Glomerular visceral epithelial cell (primary cell): ENCODE results near the gene PCSK1N.
"Not testable (repeated sequence)": the region's sequence is repeated elsewhere in the genome, so short reads cannot be mapped to it uniquely, and the experiment has no call there.

Experiments used
- DNase-seq: peaks from one replicate; pipeline ENCODE4 v3.0.0-alpha.2; 2016; ENCODE audit errors: extremely low spot score

Gene PCSK1N

DNA sequence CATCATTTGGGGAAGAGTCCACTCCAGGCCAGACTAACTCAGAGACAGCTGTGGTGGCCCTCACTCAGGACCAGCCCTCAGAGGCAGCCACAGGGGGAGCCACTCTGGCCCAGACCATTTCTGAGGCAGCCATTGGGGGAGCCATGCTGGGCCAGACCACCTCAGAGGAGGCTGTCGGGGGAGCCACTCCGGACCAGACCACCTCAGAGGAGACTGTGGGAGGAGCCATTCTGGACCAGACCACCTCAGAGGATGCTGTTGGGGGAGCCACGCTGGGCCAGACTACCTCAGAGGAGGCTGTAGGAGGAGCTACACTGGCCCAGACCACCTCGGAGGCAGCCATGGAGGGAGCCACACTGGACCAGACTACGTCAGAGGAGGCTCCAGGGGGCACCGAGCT, 12.4 kb downstream of the PCSK1N start:
- no peak for DNase-seq

DNA sequence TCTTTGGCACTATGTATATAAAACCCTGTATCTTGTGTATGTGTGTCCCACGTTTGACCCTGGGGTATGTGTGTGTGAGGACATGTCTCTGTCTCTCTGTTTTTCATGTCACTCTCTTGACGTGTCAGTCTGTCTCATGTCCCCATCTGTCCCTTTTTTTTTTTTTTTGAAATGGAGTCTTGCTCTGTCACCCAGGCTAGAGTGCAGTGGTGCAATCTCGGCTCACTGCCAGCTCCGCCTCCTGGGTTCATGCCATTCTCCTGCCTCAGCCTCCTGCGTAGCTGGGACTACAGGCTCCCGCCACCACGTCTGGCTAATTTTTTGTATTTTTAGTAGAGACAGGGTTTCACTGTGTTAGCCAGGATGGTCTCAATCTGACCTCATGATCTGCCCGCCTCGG, 16.0 kb downstream of the PCSK1N start:
- not testable (repeated sequence) for DNase-seq

DNA sequence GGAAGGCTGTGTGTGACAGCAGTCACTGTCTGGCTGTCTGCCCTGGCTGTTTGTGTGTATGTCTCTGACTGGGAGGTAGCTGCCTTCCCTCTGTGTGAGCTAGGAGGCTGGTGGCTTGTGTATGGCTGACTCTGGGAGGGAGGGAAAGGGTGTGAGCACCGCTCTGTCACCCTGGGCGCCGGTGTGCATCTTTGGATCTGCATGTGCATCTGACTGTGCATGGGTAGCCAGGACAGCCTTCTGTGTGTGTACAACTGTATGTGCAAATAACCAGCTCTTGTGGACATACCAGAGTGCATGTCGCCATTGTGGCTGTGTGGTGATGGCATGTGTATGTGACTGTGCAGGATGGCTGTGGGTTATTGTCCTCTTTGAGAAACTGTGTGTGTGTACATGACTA, 16.5 kb downstream of the PCSK1N start:
- DNase-seq: no peak

DNA sequence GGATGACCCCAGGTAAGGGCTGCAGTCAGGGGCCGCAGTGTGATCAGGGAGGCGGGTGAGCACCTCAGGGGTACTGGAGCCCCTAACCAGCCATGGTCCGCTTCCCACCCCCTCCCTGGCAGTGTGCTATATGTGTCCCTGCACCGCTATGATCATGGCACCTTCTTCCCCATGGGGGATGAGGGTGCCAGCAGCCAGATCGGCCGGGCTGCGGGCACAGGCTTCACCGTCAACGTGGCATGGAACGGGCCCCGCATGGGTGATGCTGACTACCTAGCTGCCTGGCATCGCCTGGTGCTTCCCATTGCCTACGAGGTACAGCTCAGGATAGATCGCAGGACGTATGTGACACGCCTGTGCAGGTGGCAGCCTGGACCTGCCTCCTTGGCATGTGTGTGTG, 17.3 kb downstream of the PCSK1N start:
- no peak for DNase-seq

DNA sequence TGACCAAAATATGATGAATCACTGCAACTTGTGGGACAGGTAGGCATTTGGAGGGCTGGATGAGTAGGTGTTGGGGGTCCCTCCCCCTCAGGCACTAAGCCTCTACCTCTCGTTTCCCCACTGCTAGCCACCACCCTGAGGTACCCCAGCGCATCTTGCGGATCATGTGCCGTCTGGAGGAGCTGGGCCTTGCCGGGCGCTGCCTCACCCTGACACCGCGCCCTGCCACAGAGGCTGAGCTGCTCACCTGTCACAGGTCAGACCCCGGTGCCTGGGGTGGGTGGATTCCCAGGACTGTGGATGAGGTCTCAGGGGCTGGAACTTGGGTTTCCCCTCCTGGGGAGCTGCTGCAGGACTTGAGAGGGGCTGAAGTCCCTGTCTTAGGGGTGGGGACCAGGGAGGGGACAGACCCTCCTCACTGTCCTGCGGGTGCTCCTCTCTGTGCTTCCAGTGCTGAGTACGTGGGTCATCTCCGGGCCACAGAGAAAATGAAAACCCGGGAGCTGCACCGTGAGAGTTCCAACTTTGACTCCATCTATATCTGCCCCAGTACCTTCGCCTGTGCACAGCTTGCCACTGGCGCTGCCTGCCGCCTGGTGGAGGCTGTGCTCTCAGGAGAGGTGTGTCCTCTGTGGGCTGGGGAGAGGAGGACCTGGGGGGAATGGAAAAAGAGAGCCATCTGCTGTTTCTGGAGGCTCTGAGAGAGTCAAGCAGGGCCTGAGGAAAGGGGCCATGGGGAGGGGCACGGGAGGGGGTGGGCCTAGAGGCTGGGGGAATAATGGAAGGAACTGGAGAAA, 19.2 kb downstream of the PCSK1N start:
- DNase-seq: no peak

DNA sequence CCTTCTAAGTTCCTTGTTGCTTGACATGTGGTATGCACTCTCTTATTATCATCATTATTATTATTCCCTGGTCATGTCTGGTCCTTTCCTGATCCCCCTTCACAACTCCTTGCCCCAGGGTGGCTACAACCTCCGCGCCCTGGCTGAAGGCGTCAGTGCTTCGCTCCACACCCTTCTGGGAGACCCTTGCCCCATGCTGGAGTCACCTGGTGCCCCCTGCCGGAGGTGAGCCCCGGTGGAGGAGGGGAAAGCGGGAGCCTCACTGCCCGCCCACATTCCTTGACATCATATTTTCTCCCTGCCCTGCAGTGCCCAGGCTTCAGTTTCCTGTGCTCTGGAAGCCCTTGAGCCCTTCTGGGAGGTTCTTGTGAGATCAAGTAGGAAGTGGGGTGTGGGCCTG, 20.1 kb downstream of the PCSK1N start:
- no peak for DNase-seq

DNA sequence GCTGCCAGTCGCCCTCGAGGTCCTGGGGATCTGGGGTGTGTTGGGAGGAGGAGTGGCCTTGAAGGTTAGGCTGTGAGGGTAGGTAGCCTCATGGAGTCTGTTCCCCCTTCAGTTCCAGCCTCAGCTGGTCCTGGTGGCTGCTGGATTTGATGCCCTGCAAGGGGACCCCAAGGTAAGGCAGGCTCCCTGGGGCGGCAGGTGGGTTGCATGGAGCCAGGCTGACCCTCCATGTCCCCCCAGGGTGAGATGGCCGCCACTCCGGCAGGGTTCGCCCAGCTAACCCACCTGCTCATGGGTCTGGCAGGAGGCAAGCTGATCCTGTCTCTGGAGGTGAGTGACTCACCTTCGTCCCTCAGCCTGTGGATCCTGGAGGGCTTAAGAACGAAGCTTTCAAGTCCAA, 20.7 kb downstream of the PCSK1N start:
- no peak for DNase-seq

DNA sequence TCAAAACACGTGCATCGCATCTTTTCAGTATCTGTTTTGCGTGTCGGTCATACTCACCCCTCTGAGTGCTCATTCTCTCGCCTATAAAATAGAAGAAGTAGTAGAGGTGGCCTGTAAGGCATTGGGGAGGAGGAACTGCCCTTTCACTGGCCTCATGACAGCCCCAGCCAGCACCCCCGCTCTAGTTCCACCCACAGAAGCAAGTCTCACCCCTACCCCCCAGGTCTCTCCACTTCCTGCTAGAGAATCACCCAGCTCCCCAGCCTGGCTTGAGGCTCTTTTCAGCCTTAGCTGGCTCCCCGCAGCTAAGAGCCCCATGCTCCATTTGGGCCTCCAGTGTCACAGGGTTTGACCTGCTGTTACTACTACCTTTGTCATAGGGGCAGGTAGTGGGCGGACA, 21.8 kb downstream of the PCSK1N start:
- DNase-seq: no peak

DNA sequence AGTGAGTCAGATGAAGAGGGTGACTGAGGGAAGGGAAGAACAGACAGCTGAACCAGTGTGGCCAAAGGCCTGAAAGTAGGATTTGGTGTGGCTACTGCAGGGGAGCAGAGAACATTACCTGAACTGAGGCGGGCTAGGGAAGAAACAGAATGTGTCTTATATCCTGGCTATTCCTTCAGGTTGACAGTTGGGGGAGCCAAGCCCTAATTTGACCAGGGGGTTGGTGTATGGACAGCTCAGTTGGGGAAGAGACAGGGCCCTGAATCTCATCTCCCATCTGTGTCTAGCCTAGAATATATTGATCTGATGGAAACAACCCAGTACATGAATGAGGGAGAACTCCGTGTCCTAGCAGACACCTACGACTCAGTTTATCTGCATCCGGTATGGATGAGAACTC, 29.3 kb downstream of the PCSK1N start:
- no peak for DNase-seq

DNA sequence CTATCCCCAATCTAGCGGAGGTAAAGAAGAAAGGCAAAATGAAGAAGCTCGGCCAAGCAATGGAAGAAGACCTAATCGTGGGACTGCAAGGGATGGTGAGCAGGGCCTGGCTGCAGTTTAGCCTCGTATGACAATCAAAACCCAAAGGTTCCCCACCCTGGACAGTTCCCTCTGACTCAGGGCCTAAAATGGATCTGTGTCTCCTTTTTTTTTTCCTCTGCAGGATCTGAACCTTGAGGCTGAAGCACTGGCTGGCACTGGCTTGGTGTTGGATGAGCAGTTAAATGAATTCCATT, 32.6 kb downstream of the PCSK1N start:
- no peak for DNase-seq

DNA sequence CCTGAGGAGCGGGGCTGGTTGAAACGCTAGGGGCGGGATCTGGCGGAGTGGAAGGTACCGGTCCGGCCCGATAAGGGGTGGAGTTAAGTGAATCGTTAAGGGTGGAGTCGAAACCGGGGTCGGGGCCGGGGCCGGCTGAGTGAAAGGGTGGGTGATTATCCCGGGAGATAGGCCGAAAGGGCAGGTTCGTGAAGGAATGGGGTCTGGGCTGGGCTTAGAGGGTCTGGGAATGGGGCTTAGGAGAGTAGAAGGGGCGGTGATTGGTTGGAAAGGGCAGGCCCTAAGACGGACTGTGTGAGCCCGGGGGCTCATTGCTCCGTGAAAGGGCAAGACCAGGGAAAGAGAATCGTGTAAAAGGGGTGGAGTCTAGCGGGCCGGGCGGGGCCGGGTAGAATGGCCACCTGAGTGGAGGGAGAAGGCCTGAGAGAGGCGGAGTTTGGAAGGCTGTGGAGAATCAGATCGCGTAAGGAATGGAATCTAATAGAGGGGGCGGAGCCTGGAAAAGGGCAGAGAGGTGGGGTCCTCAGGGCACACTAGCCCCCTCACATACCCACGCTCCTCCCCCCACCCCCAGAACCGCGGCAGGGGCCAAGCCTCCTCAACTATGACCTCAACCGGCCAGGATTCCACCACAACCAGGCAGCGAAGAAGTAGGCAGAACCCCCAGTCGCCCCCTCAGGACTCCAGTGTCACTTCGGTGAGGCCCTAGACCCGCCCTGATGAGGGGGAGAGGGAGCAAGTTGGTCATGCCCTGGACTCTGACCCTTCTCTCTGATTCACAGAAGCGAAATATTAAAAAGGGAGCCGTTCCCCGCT, 33.1 kb downstream of the PCSK1N start:
- peak; percentile 85 for DNase-seq

DNA sequence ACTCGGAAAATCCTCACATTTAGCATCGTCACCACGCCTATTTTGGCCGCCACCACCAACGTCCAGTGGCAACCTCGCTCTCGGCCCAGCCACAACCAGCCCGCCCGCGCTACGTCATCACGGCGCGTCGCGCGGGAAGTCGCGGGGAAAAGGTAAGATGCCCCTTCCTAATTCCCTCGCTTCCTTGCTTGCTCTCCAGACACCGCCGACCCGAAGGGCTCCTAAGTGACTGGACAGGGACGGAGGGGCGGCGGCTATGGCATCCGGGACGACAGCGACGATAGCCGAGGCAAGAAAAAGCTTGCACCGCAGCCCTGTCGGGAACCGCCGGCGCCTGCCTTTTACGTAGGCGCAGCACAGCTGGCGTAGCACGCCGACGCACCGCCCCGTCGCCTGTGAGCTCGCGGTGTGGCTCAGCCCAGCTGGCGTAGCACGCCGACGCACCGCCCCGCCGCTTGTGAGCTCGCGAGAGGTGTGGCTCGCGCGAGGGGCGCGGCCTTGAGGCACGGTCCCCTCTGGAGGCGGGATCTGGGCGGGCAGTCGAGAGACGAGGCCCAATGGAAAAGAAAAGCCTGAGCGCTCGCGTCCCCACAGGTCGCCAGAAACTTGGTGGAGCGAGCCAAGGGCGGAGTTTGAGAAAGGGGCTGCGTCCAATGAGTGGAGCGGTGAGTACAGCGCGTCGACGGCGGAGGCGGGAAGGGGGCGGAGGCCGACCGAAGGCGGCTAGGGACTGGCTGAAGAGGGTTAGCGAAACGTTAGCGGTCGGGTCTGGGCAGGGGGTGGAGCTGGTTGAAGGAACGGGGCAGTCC, 33.9 kb downstream of the PCSK1N start, which contains the start of gene HDAC6:
HDAC6 (plus strand) TSS at position 788 of the 809 bp plus-strand sequence. CDS start 626 bp downstream, outside the sequence.
- peak; percentile 97 for DNase-seq

DNA sequence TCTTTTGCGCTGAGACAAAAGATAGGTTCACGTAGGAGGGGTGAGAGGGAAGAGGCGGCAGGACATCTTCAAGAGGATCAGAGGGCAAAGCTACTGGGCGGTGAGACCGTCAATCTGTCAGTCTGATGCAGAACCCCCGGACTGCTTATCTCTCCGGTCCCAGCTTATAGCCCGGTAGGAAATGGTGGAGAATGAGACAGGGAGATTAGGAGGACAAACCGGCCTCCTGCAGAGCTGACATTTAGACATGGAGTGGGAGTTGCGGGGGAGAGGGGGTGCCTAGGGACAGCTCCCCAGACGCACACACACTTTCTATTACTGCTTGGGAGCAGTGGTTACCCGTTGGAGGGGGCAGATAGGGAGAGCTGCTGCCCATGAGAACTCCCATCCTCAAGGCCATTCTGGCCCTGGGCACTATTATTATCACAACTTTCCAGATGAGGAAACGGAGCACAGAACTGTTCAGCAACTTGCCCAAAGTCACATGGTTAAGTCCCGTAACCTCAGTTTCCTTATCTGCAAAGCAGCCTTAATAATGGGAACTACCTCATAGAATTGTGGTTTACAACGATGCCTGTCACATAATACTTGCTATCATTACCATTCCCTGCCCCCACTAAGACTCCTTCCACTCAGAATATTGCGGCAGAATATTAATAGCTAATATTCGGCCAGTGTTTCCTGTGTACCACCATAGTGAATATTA, 34.7 kb downstream of the PCSK1N start:
- DNase-seq: no peak

DNA sequence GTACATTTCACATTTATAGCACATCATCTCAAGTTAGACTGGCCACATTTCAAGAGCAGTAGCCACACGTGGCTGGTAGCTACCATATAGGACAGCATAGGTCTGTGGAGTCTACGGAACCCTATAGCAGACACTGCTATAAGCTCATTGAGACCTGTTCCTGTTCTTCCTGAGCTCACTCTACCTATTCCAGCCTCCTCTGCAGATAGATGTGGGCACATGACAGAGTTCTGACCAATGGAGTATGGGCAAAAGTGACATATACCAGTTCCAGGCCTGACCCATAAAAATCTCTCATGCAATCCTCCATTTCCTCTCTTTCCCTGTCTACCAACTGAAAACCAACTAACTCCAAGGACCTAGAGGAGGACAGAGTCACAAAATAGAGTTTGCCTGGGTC, 37.1 kb downstream of the PCSK1N start:
- DNase-seq: no peak

DNA sequence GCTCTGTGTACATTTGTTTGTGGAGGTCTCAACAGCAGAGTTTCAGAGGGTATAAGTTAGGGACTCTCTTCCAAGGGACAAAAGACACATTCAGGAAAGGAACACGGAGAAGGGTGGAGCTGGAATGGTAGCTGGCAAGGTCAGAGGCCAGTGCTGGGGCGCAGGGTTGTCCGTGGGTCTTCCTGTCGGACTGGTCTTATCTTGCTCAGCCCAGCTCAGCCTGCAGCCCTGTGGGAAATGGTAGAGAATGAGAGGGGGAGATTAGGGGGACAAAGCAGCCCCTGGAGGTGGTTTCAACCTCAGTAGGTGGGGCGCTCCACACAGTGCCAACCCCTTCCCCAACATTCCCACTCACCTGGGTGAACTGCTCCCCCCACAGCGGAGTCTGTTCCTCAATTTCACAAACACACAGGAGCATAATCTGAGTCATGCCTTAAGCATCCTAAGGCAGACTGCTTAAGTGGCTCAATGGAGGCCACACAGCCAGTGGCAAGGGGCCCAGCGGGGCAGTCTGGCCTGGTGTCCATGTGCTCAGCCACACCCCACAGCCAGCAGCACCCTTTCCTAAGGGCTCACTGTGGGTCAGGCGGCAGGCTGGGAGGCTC, 40.4 kb downstream of the PCSK1N start:
- DNase-seq: peak; percentile 55

DNA sequence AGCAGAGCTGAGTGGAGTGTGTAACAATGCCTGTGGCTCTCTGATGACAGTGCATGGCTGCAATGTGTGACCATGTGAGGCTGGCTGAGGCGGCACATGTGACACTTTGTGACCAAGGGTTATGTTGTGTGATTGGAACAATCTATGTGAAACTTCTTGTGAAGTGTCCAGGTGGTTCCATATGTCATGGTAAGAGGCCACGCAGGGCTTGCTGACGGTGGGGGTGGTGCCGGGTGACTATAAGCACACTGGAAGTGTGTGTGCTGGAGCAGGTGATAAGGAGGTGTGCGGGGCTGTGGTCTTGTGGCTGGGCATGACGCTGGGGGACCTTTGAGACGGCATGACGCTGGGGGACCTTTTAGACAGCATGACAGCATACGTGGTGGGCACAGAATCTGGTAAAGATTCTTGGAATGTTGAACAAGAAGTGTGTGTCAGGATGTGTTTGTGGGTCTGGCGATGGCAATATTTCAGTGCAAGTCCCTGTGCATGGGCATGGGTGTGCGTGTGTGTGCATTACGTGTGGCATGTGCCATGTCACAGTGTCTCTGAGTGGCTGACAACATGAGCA, 41.0 kb downstream of the PCSK1N start:
- DNase-seq: no peak

DNA sequence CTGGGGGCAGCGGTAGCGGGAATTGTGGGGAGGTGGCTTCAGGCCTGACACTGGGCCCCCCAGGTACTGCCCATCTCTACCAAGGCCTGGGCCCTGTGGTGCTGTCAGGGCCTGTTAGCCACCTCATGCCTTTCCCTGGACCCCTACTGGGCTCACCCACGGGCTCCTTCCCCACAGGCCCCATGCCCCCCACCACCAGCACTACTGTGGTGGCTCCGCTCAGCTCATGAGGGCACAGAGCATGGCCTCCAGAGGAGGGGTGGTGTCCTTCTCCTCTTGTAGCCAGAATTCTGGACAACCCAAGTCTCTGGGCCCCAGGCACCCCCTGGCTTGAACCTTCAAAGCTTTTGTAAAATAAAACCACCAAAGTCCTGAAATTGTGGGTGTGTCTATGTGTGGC, 41.5 kb downstream of the PCSK1N start:
- no peak for DNase-seq

DNA sequence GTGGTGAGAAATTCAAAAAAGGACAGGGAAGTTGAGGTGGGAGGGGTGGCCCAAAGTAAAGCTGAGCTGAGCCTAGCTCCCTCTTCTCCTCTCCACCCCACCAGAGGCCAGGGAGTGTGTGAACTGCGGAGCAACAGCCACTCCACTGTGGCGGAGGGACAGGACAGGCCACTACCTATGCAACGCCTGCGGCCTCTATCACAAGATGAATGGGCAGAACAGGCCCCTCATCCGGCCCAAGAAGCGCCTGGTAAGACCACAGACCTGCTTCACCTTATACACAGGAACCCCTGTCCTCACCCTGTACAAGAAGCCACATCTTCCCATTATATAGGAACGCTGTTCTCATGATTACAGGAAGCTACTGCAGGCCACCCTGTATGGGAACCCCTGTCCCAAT, 43.2 kb downstream of the PCSK1N start:
- no peak for DNase-seq

DNA sequence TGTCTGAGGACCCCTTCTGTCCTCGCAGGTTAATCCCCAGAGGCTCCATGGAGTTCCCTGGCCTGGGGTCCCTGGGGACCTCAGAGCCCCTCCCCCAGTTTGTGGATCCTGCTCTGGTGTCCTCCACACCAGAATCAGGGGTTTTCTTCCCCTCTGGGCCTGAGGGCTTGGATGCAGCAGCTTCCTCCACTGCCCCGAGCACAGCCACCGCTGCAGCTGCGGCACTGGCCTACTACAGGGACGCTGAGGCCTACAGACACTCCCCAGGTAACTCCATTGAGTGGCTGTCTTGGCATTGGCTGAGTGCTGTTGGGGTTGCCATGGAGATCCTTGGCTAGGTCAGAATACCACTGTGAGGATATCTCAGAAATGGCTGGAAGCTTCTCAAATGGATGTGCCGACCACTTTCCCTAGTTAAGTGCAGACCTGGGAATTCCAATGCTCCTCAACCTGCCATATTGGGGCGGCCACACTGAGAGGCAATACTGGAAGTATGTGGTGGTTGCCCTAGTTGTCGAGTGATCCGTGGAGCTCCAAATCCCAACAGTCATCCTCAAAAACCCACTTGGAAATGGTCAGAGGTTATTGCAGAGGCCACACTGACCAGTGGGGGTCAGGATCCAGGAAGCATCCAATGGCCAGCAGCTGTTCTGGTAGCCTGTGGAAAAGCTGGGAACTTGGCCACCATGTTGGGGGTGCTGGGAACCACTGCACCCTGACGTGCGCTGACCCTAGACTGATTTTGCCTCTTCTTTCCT, 44.2 kb downstream of the PCSK1N start:
- DNase-seq: no peak

DNA sequence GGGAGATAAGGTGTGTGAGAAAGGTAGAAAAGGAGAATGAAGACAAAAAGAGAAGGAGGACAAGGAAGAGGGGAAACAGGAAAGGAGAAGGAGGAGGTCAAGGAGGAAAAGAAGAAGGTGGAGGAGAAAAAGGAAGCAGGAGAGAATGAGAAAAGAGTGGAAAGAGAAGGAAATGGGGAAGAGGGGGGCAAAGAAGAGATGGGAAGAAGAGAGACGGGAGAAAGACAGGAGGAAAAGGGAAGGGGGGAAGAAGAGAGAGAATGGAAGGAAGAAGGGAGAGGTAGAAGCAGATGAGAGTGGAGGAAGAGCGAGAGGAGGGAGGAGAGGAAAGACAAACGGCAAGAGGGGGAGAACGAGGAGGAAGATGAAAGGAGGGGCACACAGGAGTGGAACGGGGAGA, 44.9 kb downstream of the PCSK1N start:
- DNase-seq: no peak
